Prostate gland (tissue), 1 donor: ENCODE measurements around the gene TMEM69.

Experiments
- POLR2A ChIP-seq: fragments of 450-650 bp; IDR thresholded peaks from one replicate; pipeline ENCODE4 v1.6.1; 2016; ENCODE audit warnings: antibody characterized with exemption, mild to moderate bottlenecking
- POLR2AphosphoS5 ChIP-seq: sonication (generic); formaldehyde crosslinking; IDR thresholded peaks from one replicate; pipeline ENCODE4 v1.6.1; 2017; ENCODE audit warnings: antibody characterized with exemption

- TF ChIP-seq POLR2A (no peak), POLR2AphosphoS5 (no peak)
Observed at GRCh38 chr1:45678489-45678888, 9.5 kb upstream of the TMEM69 start.
